Measurements from ENCODE around the gene CBX2. TPM values are rescaled to one million over a fixed set of nuclear protein-coding genes. Genes with fewer than 3 reads are reported as not detected.
A peak's percentile ranks its signal among the peaks of the same experiment; 100 is the strongest.
"Not testable (repeated sequence)": the region's sequence is repeated elsewhere in the genome, so short reads cannot be mapped to it uniquely, and the experiment has no call there.

Gene CBX2
- total RNA-seq, 1 donor from 2014 or later = 3.8 TPM

DNA sequence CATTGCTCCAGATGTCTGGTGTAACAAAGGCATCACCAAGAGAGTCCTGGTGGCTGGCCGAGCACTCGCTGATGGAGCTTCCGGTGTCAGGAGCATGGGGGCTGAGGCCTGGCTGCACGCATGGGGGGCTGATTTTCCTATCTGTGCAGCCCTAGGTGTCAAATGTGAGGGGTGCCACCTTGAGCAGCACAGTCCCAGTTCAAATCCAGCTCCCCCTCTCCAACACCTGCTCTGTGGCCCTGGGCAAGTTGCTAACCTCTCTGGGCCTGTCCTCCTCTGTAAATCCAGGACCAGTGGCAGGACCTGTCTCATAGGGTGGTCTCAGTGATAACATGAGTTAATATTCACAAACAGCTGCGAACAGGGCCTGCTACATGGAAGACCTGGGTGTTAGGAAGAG lies 34.3 kb upstream of the CBX2 start:
- no peak for ATAC-seq

GRCh38 chr17:79745641-79746105 lies 32.3 kb upstream of the CBX2 start:
- peak; percentile 69 for ATAC-seq

DNA sequence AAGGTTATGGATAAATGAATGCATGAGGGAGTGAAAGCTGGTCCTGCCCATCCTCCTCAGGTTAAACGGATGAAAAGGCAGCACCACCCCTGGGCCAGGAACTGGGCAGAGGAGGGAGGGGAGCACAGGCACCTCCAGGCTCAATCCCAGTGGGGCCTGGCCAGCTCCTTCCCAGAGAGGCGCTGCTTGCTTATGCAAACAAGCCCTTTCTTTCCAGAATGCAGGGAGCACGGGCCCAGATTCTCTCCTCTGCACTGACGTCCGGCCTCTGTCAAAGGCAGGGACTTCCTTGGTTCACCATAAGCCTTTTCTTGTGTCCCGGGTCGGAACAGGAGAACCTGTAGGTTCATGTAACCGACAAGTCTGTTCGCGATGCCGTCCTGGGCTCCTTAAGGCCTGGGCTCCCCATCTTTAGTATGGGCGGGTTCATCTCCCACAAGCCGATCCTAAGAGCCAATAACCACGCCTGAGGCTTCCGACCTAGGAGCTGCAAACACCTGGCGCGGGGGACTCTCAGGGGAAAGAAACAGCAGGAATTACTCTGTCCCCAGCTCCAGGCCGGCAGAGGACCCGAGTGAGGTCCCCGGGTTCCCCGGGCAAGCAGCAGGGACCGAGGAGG lies 30.9 kb upstream of the CBX2 start:
- ATAC-seq = peak; percentile 3

DNA sequence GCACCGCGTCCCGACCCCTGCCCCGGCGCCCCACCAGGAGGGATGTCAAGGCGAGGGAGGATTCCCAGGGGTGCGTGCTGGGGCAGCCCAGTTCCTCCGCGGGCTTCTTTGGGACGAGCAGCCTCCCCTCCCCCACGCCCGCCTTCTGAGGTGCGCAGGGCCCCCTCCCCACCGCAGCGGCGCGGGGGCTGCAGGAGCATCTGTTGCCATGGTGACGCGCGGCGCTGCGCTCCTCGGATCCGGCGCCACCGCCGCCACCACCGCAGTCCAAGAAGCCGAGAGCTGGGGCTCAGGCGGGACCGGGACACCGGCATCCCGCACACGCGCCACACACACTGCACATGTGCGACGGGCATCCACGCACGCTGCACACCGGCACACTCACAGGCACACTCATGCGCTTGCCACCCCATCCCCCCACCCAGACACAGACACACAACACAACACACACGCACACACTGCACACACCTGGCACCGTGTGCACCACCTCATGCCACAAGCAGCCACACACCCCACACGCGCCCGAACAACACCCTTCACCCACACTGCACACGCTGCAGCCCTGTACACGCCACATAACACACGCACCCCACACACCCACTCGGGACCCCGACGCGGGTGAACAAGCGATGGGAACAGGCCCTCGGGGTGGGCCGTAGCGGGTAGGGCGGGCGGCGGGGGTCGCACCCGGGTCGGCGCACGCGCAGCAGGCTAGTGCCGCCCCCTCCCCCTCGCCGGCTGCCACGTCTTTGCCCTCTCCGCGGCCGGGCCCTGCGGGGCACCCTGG lies 30.2 kb upstream of the CBX2 start:
- peak; percentile 31 for ATAC-seq

GRCh38 chr17:79748295-79749099 lies 29.5 kb upstream of the CBX2 start:
- no peak for ATAC-seq

DNA sequence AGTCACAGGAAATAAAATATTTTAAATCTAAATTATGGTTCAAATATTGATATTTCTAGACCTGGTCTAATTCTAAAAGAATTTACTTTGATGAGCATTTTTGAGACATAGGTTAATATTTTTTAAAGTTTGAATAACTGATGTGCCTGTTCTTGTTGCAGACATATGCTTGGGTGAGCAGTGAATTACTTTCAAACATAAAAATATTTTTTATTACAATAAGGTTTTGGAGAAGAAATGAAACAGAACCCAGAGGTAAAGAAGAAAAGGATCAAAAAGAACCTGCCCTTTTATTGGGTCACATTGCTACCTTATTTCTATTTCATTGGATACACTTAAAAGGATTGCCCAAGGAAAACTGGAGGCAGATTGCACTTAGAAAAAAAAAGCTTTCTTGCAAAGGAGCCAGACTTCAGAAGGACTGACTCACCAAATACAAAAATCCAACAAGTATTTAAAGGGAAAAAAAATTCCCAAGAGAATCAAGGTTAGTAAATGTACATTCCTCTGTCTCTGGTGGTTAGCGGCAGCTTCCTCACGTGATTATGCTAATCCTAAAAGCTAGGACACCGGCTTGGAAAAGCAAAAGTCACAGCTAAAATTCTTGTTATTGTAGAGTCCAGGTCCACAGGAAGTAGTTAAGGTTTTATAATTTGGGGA lies 28.7 kb upstream of the CBX2 start:
- no peak for ATAC-seq

DNA sequence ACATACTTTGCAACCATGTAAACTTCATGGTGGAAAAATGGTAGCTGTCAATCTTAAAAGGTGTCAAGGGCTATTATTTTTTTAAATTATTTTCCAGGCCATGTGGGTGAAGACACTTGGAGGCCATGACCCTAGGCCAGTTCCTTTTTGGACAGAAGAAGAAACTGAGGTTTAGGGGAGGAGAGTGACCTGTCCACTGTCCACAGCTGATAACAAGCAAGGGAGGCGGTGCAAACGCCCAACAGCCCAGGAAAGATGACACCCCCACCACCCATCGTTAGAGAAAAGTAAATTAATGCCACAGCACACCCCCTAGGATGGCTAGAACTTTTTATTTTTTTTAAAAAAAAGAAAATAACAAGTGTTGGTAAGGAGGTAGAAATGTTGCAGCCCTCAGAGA lies 28.0 kb upstream of the CBX2 start:
- no peak for ATAC-seq

- no peak for ATAC-seq
These were observed 27.1 kb upstream of the CBX2 start for GRCh38 chr17:79750650-79751545.

- ATAC-seq = no peak
These were observed 25.8 kb upstream of the CBX2 start for GRCh38 chr17:79752175-79752574.

DNA sequence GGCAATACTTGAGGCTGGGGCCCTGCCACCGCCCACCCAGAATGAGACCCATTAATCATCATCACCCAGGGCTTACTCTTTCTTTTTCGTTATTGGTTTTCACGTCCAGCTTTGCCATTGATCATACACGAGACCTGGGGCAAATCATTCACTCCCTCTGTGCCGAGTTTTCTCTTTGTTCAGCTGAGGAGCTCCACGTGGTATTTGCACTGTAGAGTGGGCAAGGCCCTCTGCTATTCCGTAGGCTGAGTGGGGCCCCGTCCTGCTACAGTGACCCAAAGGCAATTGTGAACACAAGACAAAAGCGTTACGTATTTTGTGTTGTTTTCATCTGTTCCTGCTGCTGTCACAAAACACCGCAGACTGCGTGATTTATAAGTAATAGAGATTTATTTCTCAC lies 23.6 kb upstream of the CBX2 start:
- ATAC-seq = no peak

- not testable (repeated sequence) for ATAC-seq
These were observed 23.0 kb upstream of the CBX2 start for GRCh38 chr17:79754903-79755302.

DNA sequence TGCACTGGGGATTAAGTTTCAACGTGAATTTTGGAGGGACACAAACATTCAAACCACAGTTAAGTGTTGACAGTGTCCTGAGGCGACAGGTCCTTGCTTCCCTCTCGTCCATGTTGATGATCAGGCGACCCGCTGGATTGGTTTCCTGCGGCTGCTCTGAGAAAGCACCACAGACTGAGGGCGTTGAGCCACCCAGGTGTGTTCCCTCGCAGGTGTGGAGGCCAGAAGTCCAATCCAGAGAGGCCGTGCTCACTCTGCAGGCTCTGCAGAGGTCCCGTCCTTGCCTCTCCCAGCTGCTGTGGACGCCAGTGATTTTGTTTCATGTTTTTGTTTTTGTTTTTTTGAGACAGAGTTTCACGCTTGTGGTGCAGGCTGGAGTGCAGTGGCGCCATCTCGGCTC lies 22.4 kb upstream of the CBX2 start:
- ATAC-seq = no peak

DNA sequence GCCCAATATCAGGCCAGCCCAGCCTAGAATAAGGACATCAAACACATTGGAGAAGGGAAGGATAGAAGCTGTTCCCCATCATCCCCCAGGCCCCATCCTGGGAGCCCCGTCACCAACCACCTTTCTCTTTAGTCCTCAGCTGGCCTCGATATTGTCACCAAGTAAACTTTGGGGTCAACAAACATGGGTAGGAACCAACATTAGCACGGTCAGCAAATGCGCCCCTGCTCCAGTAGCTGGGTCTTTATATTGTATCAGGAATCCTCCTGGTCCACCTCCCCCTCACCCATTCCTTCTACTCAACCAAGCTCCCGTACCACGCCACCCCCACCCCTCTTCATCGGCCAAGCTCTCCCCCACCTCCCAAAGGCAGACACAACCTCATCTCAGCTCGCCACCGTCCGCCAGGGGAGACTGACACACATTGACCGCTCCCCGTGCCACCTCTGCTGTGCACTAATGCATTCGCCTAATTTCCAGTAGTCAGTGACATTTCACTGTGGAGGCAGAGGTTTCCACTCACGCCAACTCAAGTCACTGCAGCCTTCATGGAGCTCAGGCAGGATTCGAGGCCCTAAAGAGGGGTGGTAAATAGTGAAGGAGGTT lies 20.7 kb upstream of the CBX2 start:
- no peak for ATAC-seq

DNA sequence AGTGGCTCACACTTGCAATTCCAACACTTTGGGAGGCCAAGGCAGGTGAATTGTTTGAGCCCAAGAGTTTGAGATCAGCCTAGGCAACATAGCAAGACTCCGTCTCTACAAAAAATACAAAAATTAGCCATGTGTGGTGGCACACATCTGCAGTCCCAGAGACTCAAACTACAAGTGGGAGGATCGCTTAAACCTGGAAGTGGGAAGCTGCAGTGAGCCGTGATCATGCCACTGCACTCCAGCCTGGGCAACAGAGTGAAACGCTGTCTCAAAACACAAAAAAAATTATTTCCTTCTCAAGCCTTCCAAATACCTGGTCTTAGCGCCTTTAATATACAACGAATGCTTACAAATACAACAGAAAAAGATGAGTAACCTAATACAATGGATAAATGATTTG lies 19.7 kb upstream of the CBX2 start:
- ATAC-seq = no peak

DNA sequence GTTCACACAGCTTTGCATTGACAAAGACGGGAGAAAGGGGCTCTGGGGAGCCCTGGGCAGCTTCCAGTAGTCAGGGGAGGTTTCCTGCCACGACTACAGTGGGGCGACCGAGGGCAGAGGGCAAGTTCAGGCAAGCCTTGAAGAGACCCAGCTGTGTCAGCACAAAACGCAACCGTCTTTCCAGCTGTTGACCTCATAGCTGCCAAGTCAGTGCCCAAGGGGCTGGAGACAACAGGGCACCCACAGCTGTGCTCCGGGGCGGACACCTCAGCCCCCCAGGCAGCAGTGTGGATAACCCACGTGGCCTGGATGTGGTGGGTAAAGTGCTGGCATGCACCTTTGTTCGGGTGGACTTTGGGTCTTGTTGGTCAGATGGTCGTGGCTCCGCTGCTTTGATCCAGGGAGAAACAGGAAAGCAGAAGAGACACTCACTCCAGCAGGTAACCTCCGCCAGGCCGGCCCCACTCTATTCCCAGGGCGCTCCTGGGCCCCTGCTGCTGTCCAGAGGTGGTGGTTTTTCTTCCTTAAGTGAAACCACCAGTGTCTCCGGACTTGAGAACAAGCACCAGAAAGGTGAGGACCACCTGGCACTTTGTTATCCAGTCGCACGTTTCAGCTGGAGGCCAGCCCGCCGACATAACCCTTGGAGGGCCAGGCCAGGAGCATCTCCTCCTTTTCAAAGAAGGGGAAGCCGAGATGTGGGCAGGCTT lies 17.6 kb upstream of the CBX2 start:
- peak; percentile 37 for ATAC-seq

DNA sequence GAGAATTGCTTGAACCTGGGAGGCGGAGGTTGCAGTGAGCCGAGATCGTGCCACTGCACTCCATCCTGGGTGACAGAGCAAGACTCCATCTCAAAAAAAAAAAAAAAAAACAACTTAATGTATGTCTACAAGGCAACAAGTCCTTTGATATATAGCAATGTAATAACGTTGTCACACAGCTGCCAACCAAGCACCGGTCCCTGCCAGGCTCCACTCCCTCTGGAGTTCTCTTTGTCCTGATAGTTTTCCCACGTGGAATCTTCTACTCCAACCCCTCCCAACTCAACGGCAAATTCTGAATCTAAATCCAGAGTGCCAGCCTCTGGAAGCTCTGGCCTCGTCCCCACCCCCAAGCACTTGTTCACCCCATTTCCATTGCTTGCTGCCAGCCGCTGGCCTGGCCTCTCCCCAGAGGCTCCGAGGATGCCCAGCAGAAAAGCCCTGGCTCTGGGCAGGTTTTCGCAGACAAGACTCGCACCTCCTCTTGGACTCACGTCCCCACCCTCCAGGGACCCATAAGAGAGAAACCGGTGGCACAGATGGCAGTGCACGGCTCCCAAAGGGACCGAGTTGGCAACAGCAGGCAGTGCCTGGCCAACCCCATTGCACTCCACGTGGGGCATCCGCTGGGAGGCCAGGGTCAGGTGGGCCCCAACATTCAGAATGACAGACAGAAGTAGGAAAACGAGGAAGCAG lies 15.9 kb upstream of the CBX2 start:
- ATAC-seq = no peak

GRCh38 chr17:79765708-79766107 lies 12.2 kb upstream of the CBX2 start:
- ATAC-seq = no peak

GRCh38 chr17:79769570-79770506 lies 8.1 kb upstream of the CBX2 start:
- ATAC-seq = peak; percentile 47

DNA sequence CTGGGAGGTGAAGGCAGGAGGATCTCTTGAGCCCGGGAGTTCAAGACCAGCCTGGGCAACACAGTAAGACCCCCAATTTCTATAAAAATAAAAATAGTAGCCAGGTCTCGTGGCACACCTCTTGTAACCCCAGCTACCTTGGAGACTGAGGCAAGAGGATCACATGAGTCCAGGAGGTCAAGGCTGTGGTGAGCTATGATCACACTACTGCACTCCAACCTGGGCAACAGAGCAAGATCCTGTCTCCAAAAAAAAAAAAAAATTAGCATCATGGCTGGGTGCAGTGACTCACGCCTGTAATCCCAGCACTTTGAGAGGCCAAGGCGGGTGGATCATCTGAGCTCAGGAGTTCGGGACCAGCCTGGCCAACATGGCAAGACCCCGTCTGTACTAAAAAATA lies 6.7 kb upstream of the CBX2 start:
- no peak for ATAC-seq

Measured in esophagus mucosa (tissue), 1 donor.